GM18870 (cell line): ENCODE results near the gene OR7C1.
"Not testable (repeated sequence)": the region's sequence is repeated elsewhere in the genome, so short reads cannot be mapped to it uniquely, and the experiment has no call there.

ENCODE experiments used
- ATAC-seq: cut with Tn5 transposase; IDR thresholded peaks from one replicate; pipeline ENCODE4 v1.9.1; 2021; ENCODE audit warnings: moderate library complexity; ENCODE audit not compliant: unreplicated experiment

The OR7C1 gene

GRCh38 chr19:14835011-14835410, at the start of gene OR7C1, which contains the start of gene OR7A5:
Gene OR7C1, minus strand, starts transcription at chr19:14835185. Its CDS starts 35,049 bp downstream, at chr19:14800136.
Gene OR7A5, minus strand, starts transcription at chr19:14835185. Its CDS starts 6,944 bp downstream, at chr19:14828241.
- no peak for ATAC-seq

- no peak for ATAC-seq
Measured at GRCh38 chr19:14871619-14872230, 36.7 kb upstream of the OR7C1 start.

GRCh38 chr19:14868497-14868896, 33.5 kb upstream of the OR7C1 start:
- no peak for ATAC-seq

- ATAC-seq = no peak
Measured at GRCh38 chr19:14848822-14849221, 13.8 kb upstream of the OR7C1 start, which contains the start of gene OR7A10. Gene OR7A10, minus strand, starts transcription at chr19:14848922. Its CDS starts 7,045 bp downstream, at chr19:14841877.

- ATAC-seq = no peak
Measured at GRCh38 chr19:14843578-14843977, 8.6 kb upstream of the OR7C1 start.

GRCh38 chr19:14843169-14843568, 8.2 kb upstream of the OR7C1 start:
- no peak for ATAC-seq

GRCh38 chr19:14840206-14840605, 5.2 kb upstream of the OR7C1 start:
- ATAC-seq = no peak

GRCh38 chr19:14837391-14837790, 2.4 kb upstream of the OR7C1 start:
- ATAC-seq = no peak

- no peak for ATAC-seq
Measured at GRCh38 chr19:14830702-14831101, 4.3 kb downstream of the OR7C1 start.

GRCh38 chr19:14826006-14826405, 9.0 kb downstream of the OR7C1 start:
- no peak for ATAC-seq

- ATAC-seq = no peak
Measured at GRCh38 chr19:14821937-14822336, 13.0 kb downstream of the OR7C1 start.

GRCh38 chr19:14818588-14818987, 16.4 kb downstream of the OR7C1 start:
- ATAC-seq = no peak

GRCh38 chr19:14817052-14817451, 17.9 kb downstream of the OR7C1 start:
- no peak for ATAC-seq

GRCh38 chr19:14814982-14815652, 19.9 kb downstream of the OR7C1 start:
- no peak for ATAC-seq

GRCh38 chr19:14809272-14810057, 25.5 kb downstream of the OR7C1 start:
- ATAC-seq = no peak

GRCh38 chr19:14804765-14805164, 30.2 kb downstream of the OR7C1 start:
- no peak for ATAC-seq

- ATAC-seq = no peak
Measured at GRCh38 chr19:14798760-14799159, 36.2 kb downstream of the OR7C1 start.

- no peak for ATAC-seq
Measured at GRCh38 chr19:14796021-14796420, 39.0 kb downstream of the OR7C1 start.

GRCh38 chr19:14795078-14795721, 39.8 kb downstream of the OR7C1 start:
- ATAC-seq = no peak

- not testable (repeated sequence) for ATAC-seq
Measured at GRCh38 chr19:14792250-14792649, 42.7 kb downstream of the OR7C1 start.

- ATAC-seq = no peak
Measured at GRCh38 chr19:14786421-14786851, 48.5 kb downstream of the OR7C1 start.
